Retinal pigment epithelial cell (primary cell): Measurements from ENCODE around the gene FAM200B.

Experiments used
- DNase-seq: peaks from one replicate; pipeline ENCODE4 v3.0.0-alpha.2; 2010; ENCODE audit warnings: low read depth
- H3K4me3 ChIP-seq: 2 replicates; pipeline ENCODE4 v1.5.1; 2011; ENCODE audit warnings: mild to moderate bottlenecking, low read length, control low read depth, moderate library complexity
- CTCF ChIP-seq: conservative IDR thresholded peaks from 2 replicates; pipeline ENCODE4 v1.5.1; 2011; ENCODE audit warnings: low read depth, low read length, control low read depth, inconsistent platforms

Gene FAM200B

DNA sequence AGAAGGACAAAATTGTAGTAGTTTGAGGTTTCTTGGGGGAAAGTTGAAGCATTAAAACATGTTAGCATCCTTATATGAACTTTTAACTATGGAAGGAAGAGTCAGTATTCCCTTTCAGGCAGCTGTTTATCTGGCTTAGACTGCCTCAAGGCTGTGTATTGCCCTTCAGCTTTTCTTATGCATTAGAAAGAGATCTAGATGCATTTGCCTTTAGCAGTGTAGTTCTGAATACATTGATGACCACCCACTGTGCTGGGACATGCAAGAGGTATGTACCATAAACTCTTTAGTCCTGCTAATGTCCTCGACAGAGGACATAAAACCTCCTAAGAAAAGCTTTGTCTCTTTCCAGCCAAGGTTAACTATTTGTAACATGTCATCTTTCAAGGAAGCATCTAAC is 2.9 kb downstream of the FAM200B start:
- H3K4me3 ChIP-seq, result no peak overlapping the region
- TF ChIP-seq CTCF, result no peak
- no peak for DNase-seq

- TF ChIP-seq CTCF, result no peak
- DNase-seq, result no peak
- H3K4me3 ChIP-seq, result no peak overlapping the region
Measured at GRCh38 chr4:15688051-15688450, 6.4 kb downstream of the FAM200B start.

DNA sequence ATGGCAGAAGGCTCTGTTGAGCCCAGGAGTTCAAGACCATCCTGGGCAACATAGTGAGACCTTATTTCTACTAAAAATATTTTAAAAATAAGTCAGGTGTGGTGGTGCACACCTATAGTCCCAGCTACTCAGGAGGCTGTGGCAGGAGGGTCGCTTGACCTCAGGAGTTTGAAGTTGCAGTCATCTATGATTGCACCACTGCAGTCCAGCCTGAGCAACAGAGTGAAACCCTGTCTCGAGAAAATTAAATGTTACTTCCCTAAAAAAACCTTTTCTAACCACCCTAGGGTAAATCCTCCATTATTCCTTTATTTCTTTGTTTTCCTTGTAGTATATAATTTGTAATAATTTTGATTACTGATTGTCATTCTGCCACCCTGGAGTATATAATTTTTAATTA is 7.9 kb downstream of the FAM200B start:
- TF ChIP-seq CTCF, result no peak
- H3K4me3 ChIP-seq, result no peak overlapping the region
- no peak for DNase-seq

GRCh38 chr4:15690020-15690809 is 8.6 kb downstream of the FAM200B start:
- no peak for TF ChIP-seq CTCF
- no peak overlapping the region for H3K4me3 ChIP-seq
- no peak for DNase-seq

DNA sequence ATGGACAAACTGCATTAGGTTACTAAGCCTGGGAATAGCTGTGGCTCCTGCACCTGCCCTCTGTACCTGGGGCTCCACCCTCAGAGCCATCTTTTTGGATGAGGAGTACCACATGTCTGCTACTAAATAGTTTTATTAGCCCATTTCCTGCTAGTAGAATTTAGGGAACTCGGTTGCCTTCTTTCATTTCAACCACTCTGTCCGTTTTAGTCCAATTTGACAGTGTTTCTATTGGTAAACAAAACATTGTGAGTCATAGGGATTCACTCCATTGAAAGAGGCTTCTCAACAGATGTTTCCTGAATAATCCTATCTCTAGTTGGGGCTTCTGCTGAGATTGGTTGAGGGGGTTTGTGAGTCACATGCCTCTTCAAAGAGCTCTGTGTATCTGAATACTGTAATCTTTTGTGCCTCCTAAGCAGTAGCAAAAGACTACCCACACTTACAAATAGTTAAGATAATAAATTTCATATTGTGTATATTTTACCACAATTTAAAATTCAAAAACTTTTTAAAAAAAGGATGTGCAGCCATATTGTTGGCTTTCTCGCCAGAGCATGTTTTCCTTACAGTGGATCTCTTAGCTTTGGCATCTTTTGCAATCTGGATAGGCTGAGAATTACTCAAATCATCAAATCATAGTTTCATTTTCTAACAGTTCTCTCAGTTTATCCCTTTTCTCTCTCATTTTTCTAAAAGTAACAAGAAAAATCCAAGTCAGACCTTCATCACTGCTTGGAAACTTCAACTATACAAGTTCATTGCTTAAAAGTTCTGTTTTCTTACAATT is 9.9 kb downstream of the FAM200B start:
- H3K4me3 ChIP-seq, result no peak overlapping the region
- TF ChIP-seq CTCF, result no peak
- no peak for DNase-seq

- TF ChIP-seq CTCF, result no peak
- no peak overlapping the region for H3K4me3 ChIP-seq
- no peak for DNase-seq
Measured at GRCh38 chr4:15692602-15693001, 11.0 kb downstream of the FAM200B start.
